HT-29 (cell line): Measurements from ENCODE around the gene XYLB. TPM values are rescaled to one million over a fixed set of nuclear protein-coding genes. Genes with fewer than 3 reads are reported as not detected.
A peak's percentile ranks its signal among the peaks of the same experiment; 100 is the strongest.
"Not testable (repeated sequence)": the region's sequence is repeated elsewhere in the genome, so short reads cannot be mapped to it uniquely, and the experiment has no call there.

Source experiments
- DNase-seq: peaks from one replicate; pipeline ENCODE4 v3.0.0-alpha.2; 2015; ENCODE audit warnings: low spot score
- total RNA-seq: library from RNA; depleted of rRNA; stranded (reverse); fragments of >200 nt; shearing (Covaris generic); gene quantifications from 2 replicates; pipeline ENCODE4 v1.2.3, GENCODE V29; 2014

Gene XYLB
- total RNA-seq, 1 experiment from 2014 or later, result 4.2 TPM

DNA sequence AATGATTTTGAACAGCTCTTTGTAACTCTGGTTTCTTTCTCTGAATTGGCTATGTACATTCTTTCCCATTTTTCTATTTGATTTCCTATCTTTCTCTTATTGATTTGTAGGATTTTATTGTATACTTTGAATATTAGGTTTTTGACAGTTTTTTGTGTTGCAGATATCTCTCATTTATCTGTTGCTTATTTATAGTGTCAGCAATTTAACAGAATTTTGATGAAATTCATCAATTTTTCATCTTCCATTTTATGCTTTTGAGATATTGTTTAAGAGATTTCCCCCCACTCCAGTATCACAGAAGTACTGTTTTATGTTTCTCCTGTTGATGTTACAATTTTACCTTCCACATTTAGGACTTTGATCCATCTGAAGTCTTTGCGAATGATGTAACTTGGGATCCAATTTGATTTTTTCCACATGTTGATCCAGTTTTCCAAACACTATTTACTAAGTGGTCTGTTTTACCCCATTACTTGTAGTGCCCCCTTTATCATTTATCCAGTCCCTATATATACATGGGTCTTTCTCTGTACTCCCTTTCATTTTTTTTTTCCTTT lies 46.1 kb downstream of the XYLB start:
- DNase-seq, result no peak

DNA sequence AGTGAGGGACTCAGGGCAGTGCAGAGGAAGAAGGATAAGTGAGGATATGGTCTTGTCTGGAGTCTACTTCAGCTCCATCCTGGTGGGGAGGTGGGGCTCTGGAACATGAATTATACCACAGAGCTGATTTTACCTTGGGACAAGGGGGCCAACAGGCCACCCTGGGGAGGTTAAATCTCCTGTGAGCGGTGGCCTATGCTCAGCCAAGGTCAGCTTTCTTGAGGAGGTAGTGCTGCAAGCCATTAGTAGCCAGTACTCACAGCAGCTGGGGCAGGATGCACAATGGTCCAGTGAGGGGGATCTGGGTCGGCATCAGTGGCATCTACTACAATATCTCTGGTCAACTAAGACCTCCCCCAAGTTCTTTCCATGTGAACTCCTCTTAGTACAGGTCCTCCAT lies 49.7 kb downstream of the XYLB start:
- no peak for DNase-seq

DNA sequence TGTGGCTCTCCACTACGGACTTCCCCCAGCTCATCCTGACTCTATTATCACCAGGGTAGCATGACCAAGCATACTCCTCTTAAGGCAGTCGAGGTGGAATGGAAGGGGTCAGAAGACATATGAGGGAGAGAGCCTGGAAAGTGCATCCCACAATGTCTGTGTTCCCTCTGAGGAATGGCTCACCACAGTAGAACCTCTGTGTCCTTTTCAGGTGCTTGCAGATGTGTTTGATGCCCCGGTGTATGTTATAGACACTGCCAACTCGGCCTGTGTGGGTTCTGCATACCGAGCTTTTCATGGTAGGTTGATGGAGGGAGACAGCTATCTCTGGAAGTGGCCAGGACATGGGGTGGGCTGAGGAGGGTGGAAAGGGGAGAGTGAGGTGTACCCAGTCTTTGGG lies 50.3 kb downstream of the XYLB start:
- DNase-seq, result no peak

DNA sequence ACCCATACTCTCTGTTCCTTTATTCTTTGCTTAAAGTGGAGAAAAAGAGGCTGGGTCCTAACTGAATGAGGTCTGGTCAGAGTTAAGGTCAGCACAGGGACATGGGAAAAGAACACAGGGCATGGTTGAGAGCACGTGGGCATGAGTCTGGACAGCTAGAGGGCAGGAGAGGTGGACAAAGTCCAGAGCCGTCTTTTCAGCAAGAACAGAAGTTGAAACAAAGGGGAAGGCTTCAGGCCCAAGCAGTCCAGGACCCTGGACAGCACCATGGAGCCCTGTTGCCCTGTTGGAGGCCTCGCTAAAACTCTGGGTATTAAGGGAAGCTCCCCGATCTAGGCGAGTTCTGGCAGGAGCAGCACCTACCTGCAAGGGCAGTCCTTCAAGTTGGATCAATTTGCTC lies 50.7 kb downstream of the XYLB start:
- DNase-seq, result peak; percentile 32

DNA sequence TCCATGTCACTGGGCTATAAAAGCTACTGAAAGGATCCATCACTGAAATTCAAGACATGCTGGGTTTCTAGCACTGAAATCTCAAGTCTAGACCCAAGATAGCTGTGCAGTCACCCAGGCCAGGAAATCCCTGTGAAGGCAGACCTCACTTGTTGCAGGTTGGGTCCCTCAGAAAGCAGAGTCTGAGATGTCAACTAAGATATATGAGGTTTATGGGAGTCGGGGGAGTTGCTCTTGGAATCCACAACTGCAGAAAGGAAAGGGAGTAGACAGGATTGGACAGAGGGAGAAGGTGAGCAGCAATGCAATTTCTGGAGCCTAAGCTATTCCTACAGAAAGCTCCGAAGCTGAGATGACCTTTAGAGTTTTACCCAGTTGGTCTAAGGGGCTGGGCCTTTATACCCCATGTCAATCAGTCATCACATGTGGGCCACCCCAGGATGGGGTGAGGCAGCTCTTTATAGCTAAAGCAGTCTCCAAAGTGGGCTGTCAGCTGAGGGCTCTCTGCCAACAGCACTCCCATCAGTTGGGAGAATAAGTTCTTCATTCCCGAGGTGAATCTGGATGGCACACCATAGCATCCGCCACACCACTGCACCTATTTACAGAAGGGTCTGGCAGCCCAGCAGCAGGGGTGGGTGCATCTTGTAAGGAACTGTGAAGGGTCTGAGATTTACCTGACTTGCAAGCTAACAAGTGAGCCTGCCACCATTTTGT lies 54.8 kb downstream of the XYLB start:
- no peak for DNase-seq

DNA sequence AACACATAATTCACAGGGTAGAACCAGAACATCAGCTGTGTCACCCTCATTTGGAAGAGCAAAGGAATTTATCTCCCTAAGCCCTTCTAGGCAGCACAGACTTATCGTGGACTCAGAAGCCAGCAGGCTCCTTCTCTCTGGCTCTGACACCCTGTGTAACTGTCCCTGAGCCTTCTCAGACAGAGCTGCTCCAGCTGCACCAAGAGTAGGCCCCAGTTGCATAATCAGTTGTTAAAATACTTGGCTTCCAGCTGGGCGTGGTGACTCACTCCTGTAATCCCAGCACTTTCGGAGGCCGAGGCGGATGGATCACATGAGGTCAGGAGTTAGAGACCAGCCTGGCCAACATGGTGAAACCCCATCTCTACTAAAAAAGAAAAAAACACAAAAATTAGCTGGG lies 57.7 kb downstream of the XYLB start:
- DNase-seq, result no peak

DNA sequence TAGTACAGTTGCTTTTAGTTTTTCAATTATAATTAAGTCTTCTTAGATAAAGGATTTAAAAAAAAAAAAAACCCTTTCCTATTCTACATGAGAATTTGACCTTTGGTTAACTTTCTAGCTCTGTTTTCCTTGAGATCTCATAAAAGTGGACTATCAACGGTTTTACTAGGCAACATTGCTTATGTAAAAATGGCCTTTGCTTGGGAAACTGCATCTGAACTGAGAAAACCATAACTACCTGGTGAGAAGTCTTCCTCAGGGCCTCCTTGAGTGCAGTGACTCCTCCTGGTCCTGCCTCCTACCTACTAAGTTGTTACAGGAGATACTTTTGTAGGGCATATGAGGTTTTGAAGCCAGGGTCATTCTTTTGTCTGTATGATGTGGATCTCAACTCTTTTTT lies 65.0 kb downstream of the XYLB start:
- DNase-seq, result no peak

DNA sequence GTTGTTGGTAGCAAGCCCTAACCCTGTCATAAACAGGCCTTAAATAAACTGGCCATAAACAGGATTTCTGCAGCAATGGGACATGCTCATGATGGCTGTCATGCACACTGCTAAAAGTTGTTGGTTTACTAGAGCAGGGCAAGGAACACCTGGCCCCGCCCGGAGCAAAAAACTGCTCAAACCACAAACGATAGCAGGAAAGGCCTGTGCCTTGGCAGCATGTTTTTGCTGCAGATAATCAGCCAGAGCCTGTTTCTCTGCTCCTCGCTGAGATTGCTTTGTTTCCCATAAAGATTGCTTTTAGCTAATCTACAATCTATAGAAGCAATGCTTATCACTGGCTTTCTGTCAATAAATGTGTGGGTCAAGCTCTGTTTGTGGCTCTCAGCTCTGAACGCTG lies 74.2 kb downstream of the XYLB start:
- DNase-seq, result not testable (repeated sequence)

DNA sequence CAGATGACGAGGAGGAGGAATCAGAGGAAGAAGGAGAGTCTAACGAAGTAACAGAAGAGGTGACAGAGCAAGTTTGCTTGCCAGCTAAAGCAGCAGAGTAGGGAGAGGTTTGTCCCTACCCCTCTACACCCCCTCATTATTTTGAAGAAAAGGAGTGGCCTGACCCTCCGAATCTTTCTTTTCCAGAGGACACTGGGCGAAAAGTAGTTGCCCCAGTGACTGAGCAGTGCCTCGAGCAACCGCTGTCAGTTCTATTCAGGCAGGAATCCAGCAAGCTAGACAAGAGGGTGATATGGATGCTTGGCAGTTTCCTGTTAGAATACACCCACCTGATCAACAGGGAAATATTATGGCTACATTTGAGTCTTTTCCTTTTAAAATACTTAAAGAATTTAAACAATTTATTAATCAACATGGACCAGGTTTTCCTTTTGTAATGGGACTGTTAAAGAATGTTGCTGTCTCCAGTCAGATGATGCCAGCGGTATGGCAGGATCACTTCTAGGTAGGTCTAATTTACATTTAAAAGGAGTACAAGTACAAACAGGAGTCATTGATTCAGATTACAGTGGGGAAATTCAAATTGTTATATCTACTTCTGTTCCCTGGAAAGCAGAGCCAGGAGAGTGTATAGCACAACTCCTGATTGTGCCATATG lies 75.2 kb downstream of the XYLB start:
- no peak for DNase-seq

DNA sequence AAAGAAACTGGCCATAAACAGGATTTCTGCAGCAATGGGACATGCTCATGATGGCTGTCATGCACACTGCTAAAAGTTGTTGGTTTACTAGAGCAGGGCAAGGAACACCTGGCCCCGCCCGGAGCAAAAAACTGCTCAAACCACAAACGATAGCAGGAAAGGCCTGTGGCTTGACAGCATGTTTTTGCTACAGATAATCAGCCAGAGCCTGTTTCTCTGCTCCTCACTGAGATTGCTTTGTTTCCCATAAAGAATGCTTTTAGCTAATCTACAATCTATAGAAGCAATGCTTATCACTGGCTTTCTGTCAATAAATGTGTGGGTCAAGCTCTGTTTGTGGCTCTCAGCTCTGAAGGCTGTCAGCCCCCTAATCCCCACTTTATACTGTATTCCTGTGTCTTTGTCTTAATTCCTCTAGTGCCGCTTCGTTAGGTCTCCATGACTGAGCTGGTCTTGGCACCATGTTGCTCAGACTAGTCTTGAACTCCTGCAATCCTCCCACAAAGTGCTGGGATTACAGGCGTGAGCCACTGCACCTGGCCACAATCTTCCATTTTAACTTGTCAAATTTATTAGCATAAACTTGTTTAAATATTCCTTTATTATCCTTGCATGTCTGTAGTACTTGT lies 80.3 kb downstream of the XYLB start:
- DNase-seq, result not testable (repeated sequence)

DNA sequence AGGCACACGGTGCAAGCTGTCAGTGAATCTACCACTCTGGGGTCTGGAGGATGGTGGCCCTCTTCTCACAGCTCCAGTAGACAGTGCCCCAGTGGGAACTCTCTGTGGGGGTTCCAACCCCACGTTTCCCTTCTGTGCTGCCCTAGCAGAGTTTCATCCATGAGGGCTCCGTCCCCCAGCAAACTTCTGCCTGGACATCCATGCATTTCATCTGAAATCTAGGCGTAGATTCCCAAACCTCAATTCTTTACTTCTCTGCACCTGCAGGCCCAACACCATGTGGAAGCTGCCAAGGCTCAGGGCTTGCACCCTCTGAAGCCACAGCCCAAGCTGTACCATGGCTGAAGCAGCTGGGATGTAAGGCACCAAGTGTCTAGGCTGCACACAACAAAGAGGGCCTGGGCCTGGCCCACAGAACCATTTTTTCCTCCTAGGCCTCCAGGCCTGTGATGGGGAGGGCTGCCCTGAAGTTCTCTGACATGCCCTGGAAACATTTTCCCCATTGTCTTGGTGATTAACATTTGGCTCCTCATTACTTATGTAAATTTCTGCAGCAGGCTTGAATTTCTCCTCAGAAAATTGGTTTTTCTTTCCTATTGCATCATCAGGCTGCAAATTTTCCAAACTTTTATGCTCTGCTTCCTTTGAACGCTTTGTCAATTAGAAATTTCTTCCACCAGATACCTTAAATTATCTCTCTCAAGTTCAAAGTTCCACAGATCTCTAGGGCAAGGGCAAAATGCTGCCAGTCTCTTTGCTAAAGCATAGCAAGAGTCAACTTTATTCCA lies 86.5 kb downstream of the XYLB start:
- not testable (repeated sequence) for DNase-seq

DNA sequence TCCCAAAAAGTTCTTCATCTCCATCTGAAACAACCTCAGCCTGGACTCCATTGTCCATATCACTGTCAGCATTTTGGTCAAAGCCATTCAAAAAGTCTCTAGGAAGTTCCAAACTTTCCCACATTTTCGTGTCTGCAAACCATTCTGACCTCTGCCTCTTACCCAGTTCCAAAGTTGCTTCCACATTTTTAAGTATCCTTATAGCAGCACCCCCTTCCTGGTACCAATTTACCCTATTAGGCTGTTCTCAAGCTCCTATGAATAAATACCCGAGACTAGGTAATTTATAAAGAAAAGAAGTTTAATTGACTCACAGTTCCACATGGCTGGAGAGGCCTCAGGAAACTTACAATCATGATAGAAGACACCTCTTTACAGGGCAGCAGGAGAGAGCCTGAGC lies 87.1 kb downstream of the XYLB start:
- DNase-seq, result not testable (repeated sequence)

DNA sequence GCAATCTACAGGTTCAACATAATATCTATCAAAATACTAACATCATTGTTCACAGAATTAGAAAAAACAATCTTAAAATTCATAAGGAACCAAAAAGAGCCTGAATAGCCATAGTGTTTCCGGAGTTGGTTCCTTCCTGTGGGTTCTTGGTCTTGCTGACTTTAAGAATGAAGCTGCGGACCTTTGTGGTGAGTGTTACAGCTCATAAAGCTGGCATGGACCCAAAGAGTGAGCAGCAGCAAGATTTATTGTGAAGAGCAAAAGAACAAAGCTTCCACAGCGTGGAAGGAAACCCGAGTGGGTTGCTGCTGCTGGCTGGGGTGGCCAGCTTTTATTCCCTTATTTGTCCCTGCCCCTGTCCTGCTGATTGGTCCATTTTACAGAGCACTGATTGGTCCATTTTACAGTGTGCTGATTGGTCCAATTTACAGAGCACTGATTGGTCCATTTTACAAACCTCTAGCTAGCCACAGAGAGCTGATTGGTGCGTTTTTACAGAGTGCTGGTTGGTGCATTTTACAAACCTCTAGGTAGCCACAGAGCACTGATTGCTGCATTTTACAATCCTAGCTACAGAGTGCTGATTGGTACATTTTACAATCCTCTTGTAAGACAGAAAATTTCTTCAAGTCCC lies 92.0 kb downstream of the XYLB start:
- DNase-seq, result not testable (repeated sequence)

DNA sequence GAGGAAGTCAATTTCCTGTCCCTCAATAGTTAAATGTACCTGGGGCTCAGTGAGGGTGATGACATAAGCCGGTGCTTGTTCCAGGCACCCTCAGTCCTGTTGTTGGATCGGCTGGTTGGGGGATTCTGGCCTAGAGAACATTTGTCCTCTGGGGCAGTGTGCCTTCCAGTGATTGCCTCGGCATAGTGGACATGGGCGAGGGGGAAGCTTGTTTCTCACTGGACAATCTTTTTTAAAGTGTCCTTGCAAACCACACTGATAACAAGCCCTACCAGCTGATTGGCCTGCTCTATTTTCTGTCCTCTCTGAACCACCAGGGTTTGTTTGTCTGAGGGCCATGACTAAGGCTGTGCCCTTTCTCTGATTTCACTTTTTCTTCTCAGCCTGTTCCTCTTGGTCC lies 96.6 kb downstream of the XYLB start:
- DNase-seq, result not testable (repeated sequence)

DNA sequence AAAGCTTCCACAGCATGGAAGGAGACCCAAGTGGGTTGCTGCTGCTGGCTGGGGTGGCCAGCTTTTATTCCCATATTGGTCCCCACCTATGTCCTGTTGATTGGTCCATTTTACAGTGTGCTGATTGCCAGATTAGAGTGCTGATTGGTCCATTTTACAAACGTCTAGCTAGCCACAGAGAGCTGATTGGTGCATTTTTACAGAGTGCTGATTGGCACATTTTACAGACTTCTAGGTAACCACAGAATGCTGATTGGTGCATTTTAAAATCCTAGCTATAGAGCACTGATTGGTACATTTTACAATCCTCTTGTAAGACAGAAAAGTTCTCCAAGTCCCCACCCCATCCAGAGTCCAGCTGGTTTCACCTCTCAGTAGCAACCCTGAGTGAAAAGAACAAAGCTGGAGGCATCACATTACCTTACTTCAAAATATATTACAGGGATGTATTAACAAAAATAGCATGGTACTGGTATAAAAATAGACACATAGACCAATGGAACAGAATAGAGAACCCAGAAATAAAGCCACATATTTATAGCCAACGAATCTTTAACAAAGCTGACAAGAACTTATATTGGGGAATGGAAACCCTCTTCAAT lies 99.6 kb downstream of the XYLB start:
- no peak for DNase-seq

DNA sequence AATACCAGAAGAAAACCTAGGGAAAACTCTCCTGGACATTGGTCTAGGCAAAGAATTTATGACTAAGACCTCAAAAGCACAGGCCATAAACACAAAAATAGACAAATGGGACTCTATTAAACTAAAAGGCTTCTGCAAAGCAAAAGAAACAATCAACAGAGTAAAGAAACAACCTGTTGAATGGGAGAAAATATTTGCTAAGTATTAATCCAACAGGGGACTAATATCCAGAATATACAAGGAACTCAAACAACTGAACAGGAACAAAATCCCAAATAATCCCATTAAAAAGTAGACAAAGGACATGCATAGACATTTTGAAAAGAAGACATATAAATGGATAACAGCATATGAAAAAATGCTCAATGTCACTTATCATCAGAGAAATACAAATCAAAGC lies 100.2 kb downstream of the XYLB start:
- no peak for DNase-seq

DNA sequence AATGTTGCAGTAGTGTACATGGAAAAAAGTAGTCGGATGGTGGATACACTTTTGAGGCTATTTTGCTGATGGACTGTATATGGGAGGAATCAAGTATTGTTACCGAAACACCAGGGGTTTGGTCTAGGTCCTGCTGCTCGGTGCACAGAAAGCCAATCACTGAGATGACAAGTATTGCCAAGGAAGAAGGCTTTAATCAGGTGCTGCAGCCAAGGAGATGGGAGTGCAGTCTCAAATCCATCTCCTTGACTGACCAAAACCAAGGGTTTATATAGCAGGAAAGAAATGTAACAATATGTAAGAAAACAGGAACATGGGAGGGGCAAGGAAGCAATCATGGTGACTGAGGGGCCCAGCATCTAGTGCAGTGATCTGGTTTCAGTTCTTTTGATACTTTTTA lies 104.3 kb downstream of the XYLB start:
- DNase-seq, result no peak

DNA sequence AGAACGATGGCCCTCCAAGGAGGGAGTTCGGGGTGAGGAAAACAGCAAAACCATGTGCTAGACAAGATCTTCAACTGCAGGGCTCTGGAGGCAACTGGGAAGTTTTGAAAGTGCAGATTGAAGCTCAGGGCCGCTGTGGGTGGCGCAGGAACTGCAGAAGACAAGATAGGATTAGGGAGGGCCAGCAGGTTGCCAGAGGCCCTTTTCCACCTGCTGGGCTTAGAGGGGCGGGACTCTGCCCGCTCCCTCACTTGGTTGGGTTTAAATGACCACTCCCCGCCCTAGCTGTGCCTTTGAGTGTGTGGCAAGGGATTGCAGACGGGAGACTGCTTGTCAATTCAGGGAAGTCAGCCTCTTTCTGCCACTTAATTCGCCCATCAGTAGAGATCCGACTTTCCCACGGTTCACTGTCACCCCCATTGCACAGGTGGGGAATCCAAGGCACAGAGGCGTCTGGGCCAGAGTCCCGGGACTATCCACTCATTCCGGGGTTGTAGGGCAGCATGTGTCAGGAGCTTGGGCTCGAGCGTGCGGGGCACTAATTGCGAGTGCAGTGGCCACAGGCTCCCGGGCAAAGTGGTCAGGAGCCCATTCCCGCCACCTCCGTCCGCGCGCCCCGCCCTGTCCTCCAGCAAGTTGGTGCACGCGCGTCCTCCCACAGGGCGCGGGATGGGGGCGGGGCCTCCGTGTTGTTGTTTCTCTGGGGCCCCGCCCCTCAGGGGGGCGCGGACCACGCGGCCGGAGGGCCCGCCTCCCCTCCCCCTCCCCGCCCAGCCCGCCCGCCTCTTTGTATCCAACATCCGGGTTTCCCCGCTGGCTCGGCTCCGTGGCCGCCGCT lies 106.7 kb downstream of the XYLB start, which contains the start of gene ACVR2B:
ACVR2B (plus strand) TSS at position 816 of the 838 bp plus-strand sequence. CDS start 433 bp downstream, outside the sequence.
- peak; percentile 51 for DNase-seq

DNA sequence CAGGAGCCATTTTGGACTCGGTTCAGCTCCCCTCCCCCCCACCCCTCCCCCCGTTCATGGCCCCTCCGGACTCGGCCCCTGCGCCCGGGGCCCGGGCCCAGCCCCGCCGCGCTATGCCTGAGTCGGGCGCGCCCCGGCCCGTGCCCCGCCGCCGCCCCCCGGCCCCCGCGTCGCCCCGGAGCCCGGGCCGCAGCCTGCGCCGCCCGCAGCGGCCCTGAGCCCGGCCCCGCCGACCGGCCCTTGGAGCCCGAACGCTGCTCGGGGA lies 107.3 kb downstream of the XYLB start:
- no peak for DNase-seq
